GM18909 (cell line): ENCODE measurements around the gene SLITRK1.

ENCODE experiments used
- ATAC-seq: cut with Tn5 transposase; IDR thresholded peaks from one replicate; pipeline ENCODE4 v1.9.1; 2021; ENCODE audit warnings: mild to moderate bottlenecking; ENCODE audit not compliant: unreplicated experiment, poor library complexity

Gene SLITRK1, protein sequence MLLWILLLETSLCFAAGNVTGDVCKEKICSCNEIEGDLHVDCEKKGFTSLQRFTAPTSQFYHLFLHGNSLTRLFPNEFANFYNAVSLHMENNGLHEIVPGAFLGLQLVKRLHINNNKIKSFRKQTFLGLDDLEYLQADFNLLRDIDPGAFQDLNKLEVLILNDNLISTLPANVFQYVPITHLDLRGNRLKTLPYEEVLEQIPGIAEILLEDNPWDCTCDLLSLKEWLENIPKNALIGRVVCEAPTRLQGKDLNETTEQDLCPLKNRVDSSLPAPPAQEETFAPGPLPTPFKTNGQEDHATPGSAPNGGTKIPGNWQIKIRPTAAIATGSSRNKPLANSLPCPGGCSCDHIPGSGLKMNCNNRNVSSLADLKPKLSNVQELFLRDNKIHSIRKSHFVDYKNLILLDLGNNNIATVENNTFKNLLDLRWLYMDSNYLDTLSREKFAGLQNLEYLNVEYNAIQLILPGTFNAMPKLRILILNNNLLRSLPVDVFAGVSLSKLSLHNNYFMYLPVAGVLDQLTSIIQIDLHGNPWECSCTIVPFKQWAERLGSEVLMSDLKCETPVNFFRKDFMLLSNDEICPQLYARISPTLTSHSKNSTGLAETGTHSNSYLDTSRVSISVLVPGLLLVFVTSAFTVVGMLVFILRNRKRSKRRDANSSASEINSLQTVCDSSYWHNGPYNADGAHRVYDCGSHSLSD

DNA sequence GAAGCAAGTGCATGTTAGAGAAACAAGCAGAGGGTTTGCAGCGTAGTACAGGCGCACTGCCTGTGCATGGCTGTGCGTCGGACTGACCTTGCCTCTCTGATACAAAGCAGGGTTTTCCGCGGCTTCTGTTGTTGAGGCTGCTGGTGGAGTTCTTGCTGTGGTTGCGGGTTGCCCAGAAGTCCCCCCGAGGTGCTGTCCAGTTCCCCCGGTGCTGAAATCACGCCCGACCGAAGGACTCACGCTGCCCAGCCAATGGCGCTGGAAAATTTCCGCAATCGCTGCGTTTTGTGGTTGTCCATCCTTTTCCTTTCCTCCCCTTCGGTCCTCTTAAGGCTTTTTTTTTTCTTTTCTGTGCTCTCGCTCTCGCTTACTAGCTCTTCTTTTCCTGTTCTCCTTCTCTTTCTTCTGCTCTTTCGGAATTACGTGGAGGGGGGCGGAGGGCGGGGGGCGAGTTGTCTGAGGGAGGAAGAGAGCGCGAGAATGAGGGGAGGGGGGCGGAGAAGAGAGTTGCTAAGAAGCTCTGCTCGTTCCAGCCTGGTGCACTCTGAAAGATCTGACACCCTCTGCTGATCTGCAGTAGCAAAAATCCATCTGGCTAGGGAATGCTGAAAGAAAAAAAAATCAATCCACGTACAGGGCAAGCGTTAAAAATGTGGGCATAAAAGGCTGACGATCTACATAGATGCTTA lies at the start of gene SLITRK1:
Gene SLITRK1, minus strand, starts transcription at position 558 of the 689 bp plus-strand sequence. CDS start 967 bp downstream, outside the sequence.
- ATAC-seq, result no peak

DNA sequence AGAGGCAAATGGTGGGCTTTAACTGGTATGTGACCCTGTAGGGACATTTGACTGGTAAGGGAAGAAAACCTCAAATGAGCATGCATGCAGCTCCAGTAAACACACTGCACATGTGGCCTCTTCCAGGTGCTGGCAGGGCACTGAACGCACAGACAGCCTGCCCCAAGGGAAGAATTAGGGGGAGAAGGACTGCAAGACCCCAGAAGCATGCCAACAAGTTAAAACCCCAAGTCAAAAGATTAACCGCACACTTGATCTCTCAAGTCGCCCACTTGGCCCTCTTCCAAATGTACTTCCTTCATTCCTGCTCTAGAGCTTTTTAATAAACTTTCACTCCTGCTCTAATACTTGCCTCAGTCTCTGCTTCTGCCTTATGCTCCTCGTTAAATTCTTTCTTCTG lies 46.9 kb upstream of the SLITRK1 start:
- ATAC-seq, result no peak

GRCh38 chr13:83919775-83920174 lies 37.5 kb upstream of the SLITRK1 start:
- no peak for ATAC-seq

DNA sequence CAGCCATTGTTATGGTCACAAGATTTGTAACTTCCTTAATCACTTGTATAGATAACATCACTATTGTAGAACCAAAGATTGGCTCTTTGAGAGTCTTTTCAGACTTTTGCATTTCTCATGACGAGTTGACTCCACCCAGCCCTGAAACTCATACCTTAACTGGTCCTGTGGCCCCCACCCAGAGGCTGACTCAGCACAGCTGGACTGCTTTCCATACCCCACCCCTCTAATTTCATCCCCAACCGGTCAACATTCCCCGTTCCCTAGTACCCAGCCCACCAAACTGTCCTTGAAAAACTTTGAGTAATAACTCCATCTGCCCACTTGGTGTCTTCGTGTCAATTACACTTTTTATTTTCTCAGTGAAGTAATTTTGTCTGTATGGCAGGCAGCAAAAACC lies 32.1 kb upstream of the SLITRK1 start:
- ATAC-seq, result no peak

DNA sequence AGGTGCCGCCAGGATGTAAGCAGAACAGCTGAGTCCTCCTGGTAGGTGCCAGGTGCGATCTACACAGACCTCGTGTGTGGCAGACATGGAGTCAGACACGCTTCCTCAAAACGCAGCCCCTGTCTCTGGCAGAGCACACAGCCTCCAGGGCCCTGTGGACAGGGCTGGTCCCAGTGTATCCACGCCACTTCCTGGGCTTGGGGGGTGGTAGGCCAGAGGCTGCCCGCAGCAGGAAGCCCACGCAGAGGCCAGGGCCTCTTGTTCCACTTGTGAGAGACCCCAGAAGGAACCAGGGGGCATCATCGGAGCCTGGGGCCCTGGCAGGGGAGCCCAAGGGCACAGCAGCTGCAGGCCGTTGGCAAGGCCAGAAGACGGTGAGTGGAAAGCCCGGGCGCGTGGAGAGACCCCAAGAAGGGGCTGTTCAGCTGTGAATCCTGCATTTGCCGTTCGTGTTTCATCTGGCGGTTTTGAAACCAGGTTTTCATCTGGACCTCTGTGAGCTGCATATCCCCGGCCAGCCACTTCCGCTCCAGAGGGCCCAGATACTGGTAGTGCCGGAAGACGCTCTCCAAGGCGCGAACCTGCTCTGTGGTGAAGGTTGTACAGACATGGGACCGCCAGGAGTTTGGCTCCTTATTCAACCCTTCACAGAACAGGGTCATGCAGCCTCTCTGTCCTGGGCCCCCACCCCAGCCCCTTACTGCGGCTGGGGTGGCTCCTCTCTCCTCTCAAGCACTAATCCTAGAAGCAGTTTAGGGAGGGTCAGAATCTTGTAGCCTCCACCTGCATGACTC lies 25.1 kb upstream of the SLITRK1 start:
- ATAC-seq, result no peak

- no peak for ATAC-seq
These were observed 24.1 kb upstream of the SLITRK1 start for GRCh38 chr13:83906240-83906820.

- no peak for ATAC-seq
These were observed 23.4 kb upstream of the SLITRK1 start for GRCh38 chr13:83905641-83906040.

- no peak for ATAC-seq
These were observed 13.8 kb upstream of the SLITRK1 start for GRCh38 chr13:83895994-83896580.

GRCh38 chr13:83890358-83890757 lies 8.1 kb upstream of the SLITRK1 start:
- ATAC-seq, result no peak

DNA sequence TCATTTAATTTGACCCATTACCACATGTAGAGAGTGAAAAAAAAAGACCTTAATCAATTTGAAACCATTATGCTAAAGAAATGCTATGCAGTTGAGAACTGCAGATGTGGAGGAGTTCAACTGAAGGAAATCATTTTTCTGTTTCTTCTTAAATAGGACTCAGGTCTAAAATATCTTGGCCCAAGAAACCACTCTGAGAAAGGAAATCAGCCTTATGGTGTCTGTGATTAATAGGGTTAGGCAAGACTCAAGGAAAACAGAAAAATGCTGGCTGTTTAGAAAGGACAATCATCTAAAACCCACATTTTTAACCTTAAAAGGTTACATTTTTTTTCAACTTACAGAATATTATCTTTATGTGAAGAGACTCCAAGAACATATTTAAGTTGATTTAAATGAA lies 1.9 kb upstream of the SLITRK1 start:
- ATAC-seq, result no peak

GRCh38 chr13:83883061-83883523 lies 818 bp upstream of the SLITRK1 start:
- ATAC-seq, result no peak

- no peak for ATAC-seq
These were observed 309 bp upstream of the SLITRK1 start for GRCh38 chr13:83882606-83882959.

GRCh38 chr13:83881140-83881684 lies 1.1 kb downstream of the SLITRK1 start:
- ATAC-seq, result no peak

DNA sequence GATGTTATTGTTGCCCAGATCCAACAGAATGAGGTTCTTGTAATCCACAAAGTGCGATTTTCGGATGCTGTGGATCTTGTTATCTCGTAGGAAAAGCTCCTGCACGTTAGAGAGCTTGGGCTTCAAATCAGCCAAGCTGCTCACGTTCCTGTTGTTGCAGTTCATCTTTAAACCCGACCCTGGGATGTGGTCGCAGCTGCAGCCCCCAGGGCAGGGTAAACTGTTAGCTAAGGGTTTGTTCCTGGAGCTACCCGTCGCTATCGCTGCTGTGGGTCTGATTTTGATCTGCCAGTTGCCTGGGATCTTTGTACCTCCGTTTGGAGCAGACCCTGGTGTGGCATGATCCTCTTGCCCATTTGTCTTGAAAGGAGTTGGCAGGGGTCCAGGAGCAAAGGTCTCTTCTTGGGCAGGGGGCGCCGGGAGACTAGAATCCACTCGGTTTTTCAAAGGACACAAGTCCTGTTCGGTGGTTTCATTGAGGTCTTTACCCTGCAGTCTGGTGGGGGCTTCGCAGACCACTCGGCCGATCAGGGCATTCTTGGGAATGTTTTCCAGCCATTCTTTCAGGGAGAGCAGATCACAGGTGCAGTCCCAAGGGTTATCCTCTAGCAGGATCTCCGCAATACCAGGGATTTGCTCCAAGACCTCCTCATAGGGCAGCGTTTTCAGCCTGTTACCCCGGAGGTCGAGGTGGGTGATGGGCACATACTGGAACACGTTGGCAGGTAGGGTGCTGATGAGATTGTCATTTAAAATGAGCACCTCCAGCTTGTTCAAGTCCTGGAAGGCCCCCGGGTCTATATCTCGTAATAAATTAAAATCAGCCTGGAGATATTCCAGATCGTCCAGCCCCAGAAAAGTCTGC lies 1.8 kb downstream of the SLITRK1 start:
- no peak for ATAC-seq

- no peak for ATAC-seq
These were observed 2.7 kb downstream of the SLITRK1 start for GRCh38 chr13:83879431-83880171.

DNA sequence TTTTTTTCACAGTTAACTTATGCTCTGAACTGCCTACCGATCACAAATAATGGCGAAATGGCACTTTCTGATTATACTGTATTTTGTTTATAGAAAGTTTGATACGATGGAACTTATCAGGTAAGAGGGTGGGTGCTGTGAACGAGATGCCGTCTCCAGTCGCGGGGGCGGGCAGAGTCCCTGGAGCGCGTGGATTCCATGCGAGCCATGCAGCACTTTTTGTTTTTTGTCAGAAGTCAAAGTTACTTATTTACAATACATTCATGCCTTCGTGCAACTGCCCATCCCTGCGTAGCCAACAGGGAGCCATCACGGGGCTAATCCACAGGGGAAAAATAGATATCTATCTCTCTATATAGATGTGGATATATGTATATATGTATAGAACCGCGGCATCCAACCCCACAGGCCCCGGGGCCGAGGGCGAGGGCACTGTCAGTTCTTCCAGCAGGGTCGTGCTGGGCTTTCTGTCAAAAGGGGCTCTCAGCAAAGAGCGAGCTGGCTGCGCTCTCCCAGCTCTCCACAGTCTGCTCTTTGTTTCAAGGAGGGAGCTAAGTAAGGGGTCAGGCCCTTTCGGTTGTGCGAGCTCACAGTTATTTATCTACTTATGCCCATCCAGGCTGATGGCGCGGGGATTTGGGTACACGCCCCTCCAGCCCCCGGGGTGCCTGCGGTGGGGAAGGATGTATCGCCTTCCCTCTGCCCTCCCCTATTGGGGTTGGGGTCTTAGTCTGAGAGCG lies 3.4 kb downstream of the SLITRK1 start:
- no peak for ATAC-seq
